NCI-H748 (cell line): ENCODE data around the gene FRRS1L.

Source experiments
- DNase-seq: peaks from one replicate; lab custom pipeline; 2025; ENCODE audit not compliant: unreplicated experiment; lab: John Stamatoyannopoulos, UW

Gene FRRS1L

GRCh38 chr9:109166771-109167601, at the start of gene FRRS1L:
FRRS1L (minus strand) TSS chr9:109167249; CDS start chr9:109167138, 111 bp downstream.
- DNase-seq = peak; percentile 71

- no peak for DNase-seq
These were observed 47.4 kb upstream of the FRRS1L start for GRCh38 chr9:109214414-109214813.

GRCh38 chr9:109213285-109214121, 46.5 kb upstream of the FRRS1L start:
- DNase-seq = peak; percentile 21

GRCh38 chr9:109212768-109213167, 45.7 kb upstream of the FRRS1L start:
- no peak for DNase-seq

GRCh38 chr9:109206670-109207069, 39.6 kb upstream of the FRRS1L start:
- no peak for DNase-seq

- no peak for DNase-seq
These were observed 38.5 kb upstream of the FRRS1L start for GRCh38 chr9:109205526-109205925.

- no peak for DNase-seq
These were observed 36.8 kb upstream of the FRRS1L start for GRCh38 chr9:109203761-109204360.

GRCh38 chr9:109199676-109200075, 32.6 kb upstream of the FRRS1L start:
- no peak for DNase-seq

- DNase-seq = no peak
These were observed 31.8 kb upstream of the FRRS1L start for GRCh38 chr9:109198736-109199382.

GRCh38 chr9:109193974-109194556, 27.0 kb upstream of the FRRS1L start:
- no peak for DNase-seq

- peak; percentile 44 for DNase-seq
These were observed 25.8 kb upstream of the FRRS1L start for GRCh38 chr9:109192732-109193361.

GRCh38 chr9:109191746-109192145, 24.7 kb upstream of the FRRS1L start:
- no peak for DNase-seq

- DNase-seq = no peak
These were observed 23.1 kb upstream of the FRRS1L start for GRCh38 chr9:109190151-109190550.

- no peak for DNase-seq
These were observed 19.9 kb upstream of the FRRS1L start for GRCh38 chr9:109186857-109187520.

GRCh38 chr9:109182940-109183798, 16.1 kb upstream of the FRRS1L start:
- peak; percentile 42 for DNase-seq

GRCh38 chr9:109182550-109182939, 15.5 kb upstream of the FRRS1L start:
- no peak for DNase-seq

GRCh38 chr9:109181284-109181683, 14.2 kb upstream of the FRRS1L start:
- no peak for DNase-seq

- no peak for DNase-seq
These were observed 12.9 kb upstream of the FRRS1L start for GRCh38 chr9:109179801-109180523.
